Neural cell (in vitro differentiated cells): ENCODE measurements around the gene DLGAP4. TPM values are rescaled to one million over a fixed set of nuclear protein-coding genes. Genes with fewer than 3 reads are reported as not detected.

ENCODE experiments used
- H2AFZ ChIP-seq: fragments of 200-600, 300-800 bp; sonication (generic), shearing (Covaris generic); 2 replicates; pipeline ENCODE4 v1.6.0; 2014; ENCODE audit warnings: low read depth, mild to moderate bottlenecking, antibody characterized with exemption, low read length, moderate library complexity
- H3F3A ChIP-seq: fragments of 200-600 bp; shearing (Covaris generic); 2 replicates; pipeline ENCODE4 v1.6.1; 2016; ENCODE audit warnings: mild to moderate bottlenecking, moderate library complexity, mixed read lengths, antibody characterized with exemption, low read length; ENCODE audit not compliant: insufficient read depth, poor library complexity, severe bottlenecking
- H3K27ac ChIP-seq: fragments of 200-600, 300-800 bp; sonication (generic), shearing (Covaris generic); 2 replicates; pipeline ENCODE4 v1.5.1; 2014; ENCODE audit warnings: mild to moderate bottlenecking, low read length, moderate library complexity
- H3K27me3 ChIP-seq: fragments of 300-800, 200-600 bp; sonication (generic), shearing (Covaris generic); 2 replicates; pipeline ENCODE4 v1.6.0; 2014; ENCODE audit warnings: mild to moderate bottlenecking, low read depth, low read length, moderate library complexity; ENCODE audit not compliant: insufficient read depth
- H3K36me3 ChIP-seq: fragments of 300-800, 200-600 bp; sonication (generic), shearing (Covaris generic); 2 replicates; pipeline ENCODE4 v1.5.1; 2014; ENCODE audit warnings: mild to moderate bottlenecking, antibody characterized with exemption, low read length, moderate library complexity; ENCODE audit not compliant: insufficient read depth
- H3K4me2 ChIP-seq: fragments of 300-800, 200-600 bp; sonication (generic), shearing (Covaris generic); 2 replicates; pipeline ENCODE4 v1.6.0; 2014; ENCODE audit warnings: mild to moderate bottlenecking, low read length
- H3K4me3 ChIP-seq: fragments of 300-800, 200-600 bp; sonication (generic), shearing (Covaris generic); 2 replicates; pipeline ENCODE4 v1.5.1; 2014; ENCODE audit warnings: mild to moderate bottlenecking, low read length, moderate library complexity
- H3K79me2 ChIP-seq: fragments of 200-600 bp; shearing (Covaris generic); replicated peaks from 2 replicates; pipeline ENCODE4 v1.6.0; 2014; ENCODE audit warnings: mild to moderate bottlenecking, low read length, moderate library complexity; ENCODE audit not compliant: insufficient read depth
- H3K9ac ChIP-seq: fragments of 300-800, 200-600 bp; sonication (generic), shearing (Covaris generic); 2 replicates; pipeline ENCODE4 v1.6.1; 2016; ENCODE audit warnings: mild to moderate bottlenecking, low read length, mixed read lengths
- H3K9me2 ChIP-seq: fragments of 200-600 bp; shearing (Covaris generic); 2 replicates; pipeline ENCODE4 v1.6.1; 2016; ENCODE audit warnings: mild to moderate bottlenecking, low read length, mixed read lengths; ENCODE audit not compliant: insufficient read depth
- H3K9me3 ChIP-seq: fragments of 200-600, 300-800 bp; sonication (generic), shearing (Covaris generic); 2 replicates; pipeline ENCODE4 v1.6.1; 2016; ENCODE audit warnings: mild to moderate bottlenecking, mixed run types, low read length, moderate library complexity, mixed read lengths
- H4K20me1 ChIP-seq: fragments of 200-600 bp; shearing (Covaris generic); 2 replicates; pipeline ENCODE4 v1.6.1; 2016; ENCODE audit warnings: mild to moderate bottlenecking, mixed run types; ENCODE audit not compliant: insufficient read depth
- CTCF ChIP-seq: fragments of 450-650 bp; IDR thresholded peaks from 2 replicates; pipeline ENCODE4 v1.5.1; 2014; ENCODE audit warnings: antibody characterized with exemption, mild to moderate bottlenecking, moderate library complexity; ENCODE audit not compliant: poor library complexity, severe bottlenecking
- EP300 ChIP-seq: fragments of 450-650 bp; conservative IDR thresholded peaks from 2 replicates; pipeline ENCODE4 v1.6.1; 2014; ENCODE audit warnings: antibody characterized with exemption, mild to moderate bottlenecking, moderate library complexity; ENCODE audit not compliant: poor library complexity, severe bottlenecking
- EZH2 ChIP-seq: fragments of 200-600, 300-800 bp; shearing (Covaris generic), sonication (generic); IDR thresholded peaks from 2 replicates; pipeline ENCODE4 v1.6.1; 2014; ENCODE audit warnings: antibody characterized with exemption, low read length, borderline replicate concordance, mild to moderate bottlenecking; ENCODE audit not compliant: insufficient read depth, poor library complexity, severe bottlenecking
- MXI1 ChIP-seq: fragments of 450-650 bp; conservative IDR thresholded peaks from 2 replicates; pipeline ENCODE4 v1.6.1; 2014; ENCODE audit warnings: antibody characterized with exemption, mild to moderate bottlenecking; ENCODE audit not compliant: poor library complexity, severe bottlenecking
- POLR2AphosphoS5 ChIP-seq: IDR thresholded peaks from 2 replicates; pipeline ENCODE4 v1.6.1; 2012
- RAD21 ChIP-seq: fragments of 450-650 bp; conservative IDR thresholded peaks from 2 replicates; pipeline ENCODE4 v1.6.1; 2014; ENCODE audit warnings: antibody characterized with exemption, mild to moderate bottlenecking, moderate library complexity
- REST ChIP-seq: IDR thresholded peaks from 2 replicates; pipeline ENCODE4 v1.6.1; 2012; ENCODE audit warnings: borderline replicate concordance
- SMC3 ChIP-seq: fragments of 450-650 bp; conservative IDR thresholded peaks from 2 replicates; pipeline ENCODE4 v1.6.1; 2014; ENCODE audit warnings: antibody characterized with exemption, mild to moderate bottlenecking, moderate library complexity; ENCODE audit not compliant: poor library complexity
- TAF1 ChIP-seq: IDR thresholded peaks from 2 replicates; pipeline ENCODE4 v1.6.1; 2012; ENCODE audit warnings: low read depth
- polyA plus RNA-seq: library from polyadenylated mRNA; depleted of rRNA; stranded (reverse); fragments of >200 nt; gene quantifications from 2 replicates; pipeline ENCODE4 v1.2.3, GENCODE V29; 2014

The DLGAP4 gene
- polyA plus RNA-seq, 1 donor from 2014 or later, result 31.2 TPM

GRCh38 chr20:36447101-36447500, 141.0 kb downstream of the DLGAP4 start:
- no peak overlapping the region for H3K4me2 ChIP-seq
- H2AFZ ChIP-seq, result no peak overlapping the region
- H3K36me3 ChIP-seq, result no peaks in the 10 kb centered on the region
- H3K9me3 ChIP-seq, result no peaks in the 10 kb centered on the region
- no peak overlapping the region for H3K27ac ChIP-seq
- H3K4me3 ChIP-seq, result no peak overlapping the region
- H3K27me3 ChIP-seq, result no peaks in the 10 kb centered on the region
- no peaks in the 10 kb centered on the region for H3F3A ChIP-seq
- H3K79me2 ChIP-seq, result no peaks in the 10 kb centered on the region
- TF ChIP-seq MXI1 (no peak), REST (no peak), SMC3 (no peak), POLR2AphosphoS5 (no peak), EZH2 (no peak), RAD21 (no peak), EP300 (no peak), TAF1 (no peak), CTCF (no peak)
- H3K9ac ChIP-seq, result no peak overlapping the region
- no peaks in the 10 kb centered on the region for H4K20me1 ChIP-seq
- H3K9me2 ChIP-seq, result no peaks in the 10 kb centered on the region

- Histone ChIP-seq H3K9me3 (no peaks in the 10 kb centered on the region), H3K27ac (no peak overlapping the region), H3K4me2 (no peak overlapping the region), H2AFZ (no peak overlapping the region), H3K27me3 (no peaks in the 10 kb centered on the region), H4K20me1 (no peaks in the 10 kb centered on the region), H3K9ac (no peak overlapping the region), H3K4me3 (no peak overlapping the region), H3K79me2 (no peaks in the 10 kb centered on the region), H3K36me3 (no peaks in the 10 kb centered on the region), H3F3A (no peaks in the 10 kb centered on the region), H3K9me2 (no peaks in the 10 kb centered on the region)
- TF ChIP-seq REST, result no peak
- no peak for TF ChIP-seq EP300
- no peak for TF ChIP-seq CTCF
- TF ChIP-seq MXI1, result no peak
- no peak for TF ChIP-seq SMC3
- no peak for TF ChIP-seq TAF1
- no peak for TF ChIP-seq POLR2AphosphoS5
- TF ChIP-seq EZH2, result no peak
These were observed 143.5 kb downstream of the DLGAP4 start for GRCh38 chr20:36449663-36450062.
